H9 (cell line): Measurements from ENCODE around the gene SERPINB5. TPM values are rescaled to one million over a fixed set of nuclear protein-coding genes. Genes with fewer than 3 reads are reported as not detected.

ENCODE experiments used
- DNase-seq: peaks from one replicate; pipeline ENCODE4 v3.0.0-alpha.2; 2017
- H2AFZ ChIP-seq: one replicate; pipeline ENCODE4 v1.6.1; 2013; ENCODE audit warnings: mild to moderate bottlenecking, low read length, control low read depth, moderate library complexity
- H2AK5ac ChIP-seq: 2 replicates; pipeline ENCODE4 v1.6.1; 2013; ENCODE audit warnings: low read length, control low read depth, mixed read lengths; ENCODE audit not compliant: insufficient read length
- H2BK120ac ChIP-seq: one replicate; pipeline ENCODE4 v1.6.1; 2013; ENCODE audit warnings: low read depth, mild to moderate bottlenecking, low read length, control low read depth, inconsistent platforms; ENCODE audit not compliant: poor library complexity, severe bottlenecking
- H2BK12ac ChIP-seq: 2 replicates; pipeline ENCODE4 v1.6.1; 2013; ENCODE audit warnings: low read length, control low read depth, mixed read lengths, low read depth; ENCODE audit not compliant: insufficient read length
- H2BK15ac ChIP-seq: 2 replicates; pipeline ENCODE4 v1.6.1; 2013; ENCODE audit warnings: low read depth, low read length, control low read depth
- H2BK20ac ChIP-seq: one replicate; pipeline ENCODE4 v1.6.1; 2013; ENCODE audit warnings: low read depth, mild to moderate bottlenecking, low read length, control low read depth, inconsistent platforms; ENCODE audit not compliant: poor library complexity, severe bottlenecking
- H2BK5ac ChIP-seq: 2 replicates; pipeline ENCODE4 v1.6.1; 2013; ENCODE audit warnings: low read length, control low read depth, mixed read lengths; ENCODE audit not compliant: insufficient read length
- H3K14ac ChIP-seq: 2 replicates; pipeline ENCODE4 v1.6.1; 2013; ENCODE audit warnings: low read length, control low read depth; ENCODE audit not compliant: insufficient read depth
- H3K18ac ChIP-seq: 2 replicates; pipeline ENCODE4 v1.6.1; 2013; ENCODE audit warnings: low read depth, mild to moderate bottlenecking, mixed read lengths, low read length, control low read depth; ENCODE audit not compliant: insufficient read length
- H3K23ac ChIP-seq: 2 replicates; pipeline ENCODE4 v1.6.1; 2013; ENCODE audit warnings: low read length, control low read depth, mixed read lengths, low read depth; ENCODE audit not compliant: insufficient read length
- H3K23me2 ChIP-seq: 2 replicates; pipeline ENCODE4 v1.6.1; 2013; ENCODE audit warnings: low read depth, mild to moderate bottlenecking, mixed read lengths, low read length, control low read depth; ENCODE audit not compliant: insufficient read length, poor library complexity, severe bottlenecking
- H3K27ac ChIP-seq: 2 replicates; pipeline ENCODE4 v1.5.1; 2013; ENCODE audit warnings: low read length, control low read depth, mixed read lengths, low read depth; ENCODE audit not compliant: insufficient read length
- H3K27me3 ChIP-seq: 2 replicates; pipeline ENCODE4 v1.6.1; 2013; ENCODE audit warnings: low read length, control low read depth, inconsistent platforms; ENCODE audit not compliant: insufficient read depth
- H3K4ac ChIP-seq: 2 replicates; pipeline ENCODE4 v1.6.1; 2013; ENCODE audit warnings: low read depth, mild to moderate bottlenecking, control low read depth, inconsistent platforms, low read length, moderate library complexity
- H3K4me1 ChIP-seq: 2 replicates; pipeline ENCODE4 v1.6.1; 2013; ENCODE audit warnings: low read length, control low read depth, inconsistent platforms; ENCODE audit not compliant: insufficient read depth
- H3K4me2 ChIP-seq: 2 replicates; pipeline ENCODE4 v1.6.1; 2013; ENCODE audit warnings: low read length, control low read depth, mixed read lengths; ENCODE audit not compliant: insufficient read length, insufficient read depth
- H3K56ac ChIP-seq: 2 replicates; pipeline ENCODE4 v1.6.1; 2013; ENCODE audit warnings: low read depth, mild to moderate bottlenecking, mixed read lengths, low read length, control low read depth; ENCODE audit not compliant: insufficient read length
- H3K79me1 ChIP-seq: 2 replicates; pipeline ENCODE4 v1.6.1; 2013; ENCODE audit warnings: low read depth, mild to moderate bottlenecking, moderate library complexity, low read length, control low read depth, inconsistent platforms; ENCODE audit not compliant: insufficient read depth, poor library complexity, severe bottlenecking
- H3K79me2 ChIP-seq: 2 replicates; pipeline ENCODE4 v1.6.1; 2013; ENCODE audit warnings: low read length, control low read depth, inconsistent platforms; ENCODE audit not compliant: insufficient read depth
- H3K9ac ChIP-seq: 2 replicates; pipeline ENCODE4 v1.6.1; 2013; ENCODE audit warnings: low read length, control low read depth, mixed read lengths; ENCODE audit not compliant: insufficient read length; ENCODE audit errors: extremely low read depth
- H3K9me3 ChIP-seq: one replicate; pipeline ENCODE4 v1.6.1; 2013; ENCODE audit warnings: low read depth, low read length, inconsistent platforms; ENCODE audit not compliant: control insufficient read depth
- H3T11ph ChIP-seq: one replicate; pipeline ENCODE4 v1.6.1; 2013; ENCODE audit warnings: mild to moderate bottlenecking, low read length, control low read depth, inconsistent platforms
- H4K20me1 ChIP-seq: one replicate; pipeline ENCODE4 v1.6.1; 2013; ENCODE audit not compliant: control insufficient read depth, insufficient read length, insufficient read depth
- H4K5ac ChIP-seq: 2 replicates; pipeline ENCODE4 v1.6.1; 2013; ENCODE audit warnings: low read depth, mild to moderate bottlenecking, mixed read lengths, low read length, control low read depth; ENCODE audit not compliant: insufficient read length
- H4K8ac ChIP-seq: replicated peaks from 2 replicates; pipeline ENCODE4 v1.6.1; 2013; ENCODE audit warnings: low read length, control low read depth, mixed read lengths, low read depth; ENCODE audit not compliant: insufficient read length
- H4K91ac ChIP-seq: 2 replicates; pipeline ENCODE4 v1.6.1; 2013; ENCODE audit warnings: low read depth, mild to moderate bottlenecking, moderate library complexity, mixed read lengths, low read length, control low read depth; ENCODE audit not compliant: insufficient read length
- H3K27ac Mint-ChIP-seq, 3 experiments: 2 replicates in 2 of 3; 3 replicates in 1 of 3; pipeline ENCODE4 v1.8.0; 2020 to 2021; ENCODE audit warnings: mixed read lengths in 3 of 3, mild to moderate bottlenecking in 1 of 3, moderate library complexity in 1 of 3
- H3K27me3 Mint-ChIP-seq: 2 replicates; pipeline ENCODE4 v1.8.0; 2021; ENCODE audit warnings: low read depth, mild to moderate bottlenecking, moderate library complexity, mixed read lengths
- H3K36me3 Mint-ChIP-seq, 3 experiments: 2 replicates in 2 of 3; 3 replicates in 1 of 3; pipeline ENCODE4 v1.8.0; 2020 to 2021; ENCODE audit warnings: low read depth in 3 of 3, mixed read lengths in 3 of 3; ENCODE audit not compliant: insufficient read depth in 1 of 3
- H3K4me1 Mint-ChIP-seq, 2 experiments: 2 replicates each; pipeline ENCODE4 v1.8.0; 2020; ENCODE audit warnings: mixed read lengths in 2 of 2
- H3K4me3 Mint-ChIP-seq, 2 experiments: 2 replicates in 1 of 2; 3 replicates in 1 of 2; pipeline ENCODE4 v1.8.0; 2020 to 2021; ENCODE audit warnings: mild to moderate bottlenecking in 2 of 2, mixed read lengths in 2 of 2, moderate library complexity in 1 of 2
- H3K9me3 Mint-ChIP-seq, 2 experiments: 2 replicates in 1 of 2; 3 replicates in 1 of 2; pipeline ENCODE4 v1.8.0; 2020; ENCODE audit warnings: mild to moderate bottlenecking in 2 of 2, mixed read lengths in 2 of 2, moderate library complexity in 1 of 2
- WGBS: extraction: QIAGEN DNeasy Blood & Tissue Kit; methylation state at CpG from one replicate; pipeline ENCODE4 v1.1.7; 2013; ENCODE audit warnings: missing lambda C conversion rate, low lambda C conversion rate, mixed read lengths; ENCODE audit not compliant: insufficient read length; ENCODE audit errors: extremely low coverage; 5-methylcytosine and 5-hydroxymethylcytosine counted together
- total RNA-seq: library from RNA; stranded (reverse); gene quantifications from 2 replicates; pipeline ENCODE4 v1.2.1, GENCODE V29; 2021
- TF ChIP-seq, protein P1 (sequence below): fragments of 200-600 bp; sonication (generic); conservative IDR thresholded peaks from 3 replicates; pipeline ENCODE4 v1.8.0; 2021; ENCODE audit warnings: antibody characterized with exemption, mild to moderate bottlenecking

SERPINB5 gene
- total RNA-seq, 1 experiment from 2014 or later, result not detected

DNA sequence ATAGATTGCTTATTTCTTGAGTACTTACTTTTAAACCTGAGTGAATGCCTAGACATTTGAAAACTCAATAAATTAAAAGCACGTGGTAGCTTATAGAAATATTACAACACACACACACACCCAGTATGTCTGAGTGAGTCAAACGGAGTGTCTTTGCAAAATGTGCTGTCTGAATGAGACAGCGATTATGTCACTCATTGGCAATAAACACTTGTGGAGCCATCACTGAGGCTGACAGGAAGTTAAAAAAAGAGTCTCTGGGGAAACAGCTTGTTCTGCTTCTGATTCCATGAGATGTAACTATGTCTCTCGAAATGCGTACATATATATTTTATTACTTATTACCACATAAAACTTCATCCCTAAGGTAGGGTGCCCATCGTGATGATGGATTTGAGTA, 32.2 kb upstream of the SERPINB5 start:
- no peak overlapping the region for H3K18ac ChIP-seq
- no peak overlapping the region for H3T11ph ChIP-seq
- Mint-ChIP-seq H3K36me3 (no peaks in the 10 kb centered on the region), H3K4me3 (no peak overlapping the region), H3K9me3 (no peaks in the 10 kb centered on the region), H3K27ac (no peak overlapping the region), H3K4me1 (no peaks in the 10 kb centered on the region), H3K27me3 (no peaks in the 10 kb centered on the region)
- no peak overlapping the region for H3K9ac ChIP-seq
- H4K91ac ChIP-seq, result no peak overlapping the region
- no peak overlapping the region for H2AK5ac ChIP-seq
- H3K14ac ChIP-seq, result no peak overlapping the region
- H3K79me1 ChIP-seq, result no peaks in the 10 kb centered on the region
- H3K56ac ChIP-seq, result no peak overlapping the region
- no peaks in the 10 kb centered on the region for H3K27me3 ChIP-seq
- TF ChIP-seq, protein P1, sequence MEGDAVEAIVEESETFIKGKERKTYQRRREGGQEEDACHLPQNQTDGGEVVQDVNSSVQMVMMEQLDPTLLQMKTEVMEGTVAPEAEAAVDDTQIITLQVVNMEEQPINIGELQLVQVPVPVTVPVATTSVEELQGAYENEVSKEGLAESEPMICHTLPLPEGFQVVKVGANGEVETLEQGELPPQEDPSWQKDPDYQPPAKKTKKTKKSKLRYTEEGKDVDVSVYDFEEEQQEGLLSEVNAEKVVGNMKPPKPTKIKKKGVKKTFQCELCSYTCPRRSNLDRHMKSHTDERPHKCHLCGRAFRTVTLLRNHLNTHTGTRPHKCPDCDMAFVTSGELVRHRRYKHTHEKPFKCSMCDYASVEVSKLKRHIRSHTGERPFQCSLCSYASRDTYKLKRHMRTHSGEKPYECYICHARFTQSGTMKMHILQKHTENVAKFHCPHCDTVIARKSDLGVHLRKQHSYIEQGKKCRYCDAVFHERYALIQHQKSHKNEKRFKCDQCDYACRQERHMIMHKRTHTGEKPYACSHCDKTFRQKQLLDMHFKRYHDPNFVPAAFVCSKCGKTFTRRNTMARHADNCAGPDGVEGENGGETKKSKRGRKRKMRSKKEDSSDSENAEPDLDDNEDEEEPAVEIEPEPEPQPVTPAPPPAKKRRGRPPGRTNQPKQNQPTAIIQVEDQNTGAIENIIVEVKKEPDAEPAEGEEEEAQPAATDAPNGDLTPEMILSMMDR, result no peak
- H3K9me3 ChIP-seq, result no peaks in the 10 kb centered on the region
- H4K20me1 ChIP-seq, result no peaks in the 10 kb centered on the region
- no peak overlapping the region for H2AFZ ChIP-seq
- WGBS, result no CpG with 5 or more reads among the region's 6 CpGs
- H2BK5ac ChIP-seq, result no peak overlapping the region
- no peak overlapping the region for H4K8ac ChIP-seq
- H3K79me2 ChIP-seq, result no peaks in the 10 kb centered on the region
- H2BK15ac ChIP-seq, result no peak overlapping the region
- H3K27ac ChIP-seq, result no peak overlapping the region
- no peaks in the 10 kb centered on the region for H3K23me2 ChIP-seq
- H3K23ac ChIP-seq, result no peak overlapping the region
- no peak overlapping the region for H3K4ac ChIP-seq
- no peak overlapping the region for H2BK12ac ChIP-seq
- H3K4me2 ChIP-seq, result no peak overlapping the region
- H2BK20ac ChIP-seq, result no peak overlapping the region
- no peaks in the 10 kb centered on the region for H3K4me1 ChIP-seq
- no peak overlapping the region for H2BK120ac ChIP-seq
- no peak overlapping the region for H4K5ac ChIP-seq
- DNase-seq, result no peak
